Mesendoderm (in vitro differentiated cells): ENCODE results near the gene ABI3.
A peak's percentile ranks its signal among the peaks of the same experiment; 100 is the strongest.
"Not testable (repeated sequence)": the region's sequence is repeated elsewhere in the genome, so short reads cannot be mapped to it uniquely, and the experiment has no call there.

ENCODE experiments used
- DNase-seq: peaks from one replicate; pipeline ENCODE4 v3.0.0; 2013
- H2AK5ac ChIP-seq: 2 replicates; pipeline ENCODE4 v1.6.1; 2013; ENCODE audit warnings: low read length, inconsistent platforms
- H2BK120ac ChIP-seq: 2 replicates; pipeline ENCODE4 v1.6.1; 2013; ENCODE audit warnings: low read depth, mild to moderate bottlenecking, low read length, moderate library complexity, mixed read lengths
- H2BK15ac ChIP-seq: replicated peaks from 2 replicates; pipeline ENCODE4 v1.6.1; 2013; ENCODE audit warnings: low read depth, mild to moderate bottlenecking, moderate library complexity
- H2BK5ac ChIP-seq: 2 replicates; pipeline ENCODE4 v1.6.1; 2013; ENCODE audit warnings: low read length, inconsistent platforms
- H3K18ac ChIP-seq: 2 replicates; pipeline ENCODE4 v1.6.1; 2013; ENCODE audit warnings: mild to moderate bottlenecking, low read length, mixed read lengths
- H3K23ac ChIP-seq: one replicate; pipeline ENCODE4 v1.6.1; 2013; ENCODE audit warnings: low read length
- H3K27ac ChIP-seq: 2 replicates; pipeline ENCODE4 v1.5.1; 2013; ENCODE audit warnings: low read depth, mild to moderate bottlenecking, inconsistent platforms, low read length, moderate library complexity
- H3K27me3 ChIP-seq: 2 replicates; pipeline ENCODE4 v1.6.1; 2013; ENCODE audit warnings: low read length, control low read depth, mild to moderate bottlenecking, inconsistent platforms; ENCODE audit not compliant: insufficient read depth, poor library complexity
- H3K36me3 ChIP-seq: 2 replicates; pipeline ENCODE4 v1.6.1; 2013; ENCODE audit warnings: low read length, inconsistent platforms; ENCODE audit not compliant: control insufficient read depth, insufficient read depth
- H3K4ac ChIP-seq: one replicate; pipeline ENCODE4 v1.6.1; 2013; ENCODE audit warnings: low read depth, mild to moderate bottlenecking, low read length, moderate library complexity
- H3K4me1 ChIP-seq: 2 replicates; pipeline ENCODE4 v1.6.1; 2013; ENCODE audit warnings: low read depth, low read length, inconsistent platforms; ENCODE audit not compliant: control insufficient read depth
- H3K4me2 ChIP-seq: 2 replicates; pipeline ENCODE4 v1.6.1; 2013; ENCODE audit warnings: low read length
- H3K4me3 ChIP-seq: 2 replicates; pipeline ENCODE4 v1.5.1; 2013; ENCODE audit warnings: mild to moderate bottlenecking, low read length
- H3K56ac ChIP-seq: one replicate; pipeline ENCODE4 v1.6.1; 2013; ENCODE audit warnings: low read length
- H3K79me1 ChIP-seq: 2 replicates; pipeline ENCODE4 v1.6.1; 2013; ENCODE audit warnings: low read length, inconsistent platforms
- H3K79me2 ChIP-seq: 2 replicates; pipeline ENCODE4 v1.6.1; 2013; ENCODE audit warnings: mild to moderate bottlenecking, low read length; ENCODE audit not compliant: control insufficient read depth, insufficient read depth
- H3K9ac ChIP-seq: 2 replicates; pipeline ENCODE4 v1.6.1; 2013; ENCODE audit warnings: low read length, inconsistent platforms
- H4K5ac ChIP-seq: one replicate; pipeline ENCODE4 v1.6.1; 2013; ENCODE audit warnings: low read length
- H4K8ac ChIP-seq: one replicate; pipeline ENCODE4 v1.6.1; 2013; ENCODE audit warnings: low read depth, mild to moderate bottlenecking, control low read depth, low read length, moderate library complexity
- WGBS: extraction: QIAGEN DNeasy Blood & Tissue Kit; methylation state at CpG from one replicate; pipeline ENCODE4 v1.1.7; 2013; ENCODE audit warnings: low lambda C conversion rate, missing lambda C conversion rate; ENCODE audit not compliant: insufficient coverage; ENCODE audit errors: extremely low coverage; 5-methylcytosine and 5-hydroxymethylcytosine counted together

ABI3 gene

GRCh38 chr17:49184522-49184921, 26.0 kb upstream of the ABI3 start:
- H2AK5ac ChIP-seq, H2BK5ac ChIP-seq, H3K4ac ChIP-seq, H3K79me2 ChIP-seq, DNase-seq, H3K4me1 ChIP-seq, H3K36me3 ChIP-seq, H3K4me2 ChIP-seq, H2BK15ac ChIP-seq, H4K5ac ChIP-seq, H4K8ac ChIP-seq, H3K79me1 ChIP-seq, H3K27ac ChIP-seq, H3K56ac ChIP-seq, H3K27me3 ChIP-seq, H3K23ac ChIP-seq, H3K9ac ChIP-seq, H2BK120ac ChIP-seq, H3K18ac ChIP-seq, H3K4me3 ChIP-seq: not testable (repeated sequence)

DNA sequence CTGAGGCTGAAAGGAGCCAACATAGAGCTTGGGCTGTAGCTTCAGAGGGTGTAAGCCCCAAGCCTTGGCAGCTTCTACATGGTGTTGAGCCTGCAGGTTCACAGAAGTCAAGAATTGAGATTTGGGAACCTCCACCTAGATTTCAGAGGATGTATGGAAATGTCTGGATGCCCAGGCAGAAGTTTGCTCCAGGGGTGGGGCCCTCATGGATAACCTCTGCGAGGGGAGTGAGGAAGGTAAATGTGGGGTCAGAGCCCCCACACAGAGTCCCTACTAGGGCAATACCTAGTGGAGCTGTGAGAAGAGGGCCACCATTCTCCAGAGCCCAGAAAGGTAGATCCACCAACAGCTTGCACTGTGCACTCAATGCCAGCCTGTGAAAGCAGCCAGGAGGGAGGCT, 25.1 kb upstream of the ABI3 start:
- not testable (repeated sequence) for H3K56ac ChIP-seq, H4K5ac ChIP-seq, H3K9ac ChIP-seq, H3K18ac ChIP-seq, H3K27ac ChIP-seq, H3K4ac ChIP-seq, H3K4me2 ChIP-seq, H4K8ac ChIP-seq, H2BK5ac ChIP-seq, H3K4me3 ChIP-seq, H3K4me1 ChIP-seq, H3K79me1 ChIP-seq, H2BK15ac ChIP-seq, H3K36me3 ChIP-seq, DNase-seq, H3K79me2 ChIP-seq, H2AK5ac ChIP-seq, H3K23ac ChIP-seq, H3K27me3 ChIP-seq, H2BK120ac ChIP-seq
- WGBS, result no CpG with 5 or more reads among the region's 1 CpG

DNA sequence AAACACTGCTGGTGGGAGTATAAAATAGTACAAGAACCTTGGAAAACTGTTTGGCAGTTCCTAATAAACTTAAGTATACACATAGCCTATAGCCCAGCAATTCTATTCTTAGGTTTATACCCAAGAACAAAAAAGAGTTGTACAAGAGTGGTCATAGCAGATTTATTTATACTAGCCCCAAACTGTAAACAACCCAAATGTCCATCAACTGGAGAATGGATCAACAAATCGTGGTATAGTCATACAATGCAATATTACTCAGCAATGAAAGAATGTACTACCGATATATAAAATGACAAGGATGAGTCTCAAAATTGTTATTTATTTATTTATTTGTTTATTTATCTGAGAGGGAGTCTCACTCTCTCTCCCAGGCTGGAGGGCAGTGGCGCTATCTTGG, 23.2 kb upstream of the ABI3 start:
- Histone ChIP-seq H3K4me3 (no peak overlapping the region), H4K5ac (no peak overlapping the region), H4K8ac (no peak overlapping the region), H3K4ac (no peak overlapping the region), H2BK15ac (no peak overlapping the region), H3K23ac (no peak overlapping the region), H3K18ac (no peak overlapping the region), H3K9ac (no peak overlapping the region), H2AK5ac (no peak overlapping the region), H3K27ac (no peak overlapping the region), H3K4me1 (no peaks in the 10 kb centered on the region), H3K36me3 (no peaks in the 10 kb centered on the region), H3K4me2 (no peak overlapping the region), H2BK120ac (no peak overlapping the region), H3K27me3 (no peaks in the 10 kb centered on the region), H3K56ac (no peak overlapping the region), H2BK5ac (no peak overlapping the region), H3K79me2 (no peaks in the 10 kb centered on the region), H3K79me1 (no peaks in the 10 kb centered on the region)
- WGBS, result no CpG with 5 or more reads among the region's 3 CpGs
- DNase-seq, result no peak

- Histone ChIP-seq H2BK5ac (no peak overlapping the region), H3K27ac (no peak overlapping the region), H3K27me3 (no peaks in the 10 kb centered on the region), H3K4me3 (no peak overlapping the region), H2BK120ac (no peak overlapping the region), H3K4me2 (no peak overlapping the region), H3K56ac (no peak overlapping the region), H3K79me1 (no peaks in the 10 kb centered on the region), H3K4me1 (no peaks in the 10 kb centered on the region), H3K23ac (no peak overlapping the region), H2BK15ac (no peak overlapping the region), H3K79me2 (no peaks in the 10 kb centered on the region), H3K9ac (no peak overlapping the region), H3K36me3 (no peaks in the 10 kb centered on the region), H3K18ac (no peak overlapping the region), H3K4ac (no peak overlapping the region), H4K5ac (no peak overlapping the region), H2AK5ac (no peak overlapping the region), H4K8ac (no peak overlapping the region)
- no CpG with 5 or more reads among the region's 4 CpGs for WGBS
- no peak for DNase-seq
Observed at GRCh38 chr17:49190932-49191331, 19.6 kb upstream of the ABI3 start.

DNA sequence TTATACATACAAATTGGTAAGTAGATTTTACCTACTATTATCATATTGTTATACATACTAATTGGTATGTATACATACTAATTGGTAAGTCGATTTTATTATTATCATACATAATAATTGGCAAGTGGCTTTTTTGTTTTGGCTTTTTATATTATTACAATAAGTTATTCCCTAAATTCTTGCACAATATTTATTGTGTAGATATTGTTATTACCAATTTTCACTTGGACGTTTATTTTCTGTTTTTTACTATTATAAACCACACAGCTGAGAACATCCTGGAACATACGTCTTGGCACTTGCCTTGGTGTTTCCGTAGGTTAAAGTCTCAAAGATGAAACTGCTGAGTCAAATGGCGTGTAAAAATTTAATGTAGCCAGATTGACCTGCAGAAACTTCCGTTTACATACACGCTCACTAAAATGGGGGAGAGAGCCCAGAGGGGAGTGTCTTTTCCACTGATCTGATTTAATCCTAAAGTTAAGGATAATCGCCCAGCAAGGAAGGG, 19.0 kb upstream of the ABI3 start:
- no peak overlapping the region for H4K5ac ChIP-seq
- H3K56ac ChIP-seq, result peak overlapping the region; percentile 98
- no CpG with 5 or more reads among the region's 8 CpGs for WGBS
- H3K18ac ChIP-seq, result peak overlapping the region; percentile 98
- peak overlapping the region; percentile 93 for H3K4me3 ChIP-seq
- H3K4me2 ChIP-seq, result peak overlapping the region; percentile 51
- H3K36me3 ChIP-seq, result no peaks in the 10 kb centered on the region
- no peak overlapping the region for H4K8ac ChIP-seq
- peak overlapping the region; percentile 90 for H3K27ac ChIP-seq
- H3K9ac ChIP-seq, result peak overlapping the region; percentile 93
- no peaks in the 10 kb centered on the region for H3K27me3 ChIP-seq
- H3K79me1 ChIP-seq, result no peaks in the 10 kb centered on the region
- H2AK5ac ChIP-seq, result no peak overlapping the region
- H2BK15ac ChIP-seq, result no peak overlapping the region
- H2BK5ac ChIP-seq, result peak overlapping the region; percentile 12
- H3K4ac ChIP-seq, result no peak overlapping the region
- DNase-seq, result no peak
- H3K23ac ChIP-seq, result no peak overlapping the region
- no peaks in the 10 kb centered on the region for H3K79me2 ChIP-seq
- H3K4me1 ChIP-seq, result no peaks in the 10 kb centered on the region
- no peak overlapping the region for H2BK120ac ChIP-seq

DNA sequence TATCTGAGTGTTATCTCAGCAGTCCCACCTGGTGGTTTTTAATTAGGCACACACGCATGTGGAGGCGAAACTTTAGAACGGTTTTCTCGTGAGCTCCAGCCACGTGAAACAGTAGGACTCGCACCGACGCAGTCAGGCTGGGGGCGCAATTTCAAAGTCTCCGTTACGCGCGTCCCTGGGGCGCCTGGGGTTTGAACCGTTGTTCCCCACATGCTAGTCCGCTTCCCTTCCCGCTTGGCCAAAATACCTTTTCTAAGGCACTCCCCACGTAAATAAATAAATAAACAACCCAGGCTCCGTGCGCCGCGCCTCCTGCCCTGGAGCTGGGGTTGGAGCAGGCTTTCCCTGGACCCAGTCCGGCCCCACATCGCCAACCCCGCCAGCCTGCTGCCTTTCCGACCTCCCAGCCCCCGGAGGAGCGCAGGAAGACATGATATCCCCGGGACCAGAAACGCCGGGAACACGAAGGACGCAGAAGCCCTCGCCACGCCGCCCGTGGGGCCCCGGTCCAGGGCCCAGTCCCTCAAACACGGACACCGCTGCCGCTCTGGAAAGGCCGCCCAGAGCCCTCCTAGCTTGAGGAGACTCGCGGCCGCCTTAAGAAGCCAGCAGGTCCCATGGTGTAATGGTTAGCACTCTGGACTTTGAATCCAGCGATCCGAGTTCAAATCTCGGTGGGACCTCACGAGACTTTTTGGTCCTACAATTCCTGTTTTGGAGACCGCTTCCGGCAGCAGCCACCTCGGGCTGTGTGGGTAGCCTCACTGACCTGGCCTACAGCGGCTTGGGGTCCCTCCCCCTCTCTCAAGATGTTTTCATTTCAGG, 18.4 kb upstream of the ABI3 start:
- Histone ChIP-seq H3K56ac (peak overlapping the region; percentile 98), H4K5ac (no peak overlapping the region), H3K18ac (peak overlapping the region; percentile 98), H3K4me3 (peak overlapping the region; percentile 93), H2BK5ac (peak overlapping the region; percentile 81), H3K4me1 (no peaks in the 10 kb centered on the region), H3K23ac (no peak overlapping the region), H2BK15ac (peak overlapping the region; percentile 77), H3K9ac (peak overlapping the region; percentile 93), H4K8ac (no peak overlapping the region), H3K27me3 (no peaks in the 10 kb centered on the region), H3K27ac (peak overlapping the region; percentile 90), H3K4ac (no peak overlapping the region), H3K4me2 (peak overlapping the region; percentile 53), H2BK120ac (peak overlapping the region; percentile 52), H3K79me2 (no peaks in the 10 kb centered on the region), H2AK5ac (no peak overlapping the region), H3K36me3 (no peaks in the 10 kb centered on the region), H3K79me1 (no peaks in the 10 kb centered on the region)
- peak; percentile 94 for DNase-seq
- WGBS, result no CpG with 5 or more reads among the region's 53 CpGs
